GM12878 (cell line): ENCODE measurements around the gene SATB1. TPM values are rescaled to one million over a fixed set of nuclear protein-coding genes. Genes with fewer than 3 reads are reported as not detected.

Experiments used
- ATAC-seq: fragments of 200-7000 bp; cut with Tn5 transposase; 3 replicates; pipeline ENCODE4 v1.9.1; 2020; ENCODE audit warnings: mild to moderate bottlenecking, moderate library complexity
- BruUV-seq: library from RNA; stranded (reverse); fragments of 400-500 nt; replicated peaks from 2 replicates; lab custom pipeline; 2021; lab: Mats Ljungman, UMichigan
- CTCF ChIA-PET: fragments of 300-600 bp; sonication (Branson Sonifier 250); formaldehyde crosslinking; extraction: SDS; loops from one replicate; lab custom pipeline; 2021; ENCODE audit warnings: inconsistent platforms; lab: Yijun Ruan, JAX
- POLR2A ChIA-PET: fragments of 350-600 bp; formaldehyde crosslinking; extraction: SDS; loops from one replicate; lab custom pipeline; 2021; ENCODE audit warnings: inconsistent platforms; lab: Charles Lee
- RAD21 ChIA-PET: fragments of 300-600 bp; sonication (Branson Sonifier 250); formaldehyde crosslinking; loops from one replicate; lab custom pipeline; 2023; ENCODE audit warnings: antibody characterized with exemption; ENCODE audit not compliant: unreplicated experiment; lab: Charles Lee
- SMC1A ChIA-PET: fragments of 300-600 bp; sonication (Branson Sonifier 250); formaldehyde crosslinking; loops from one replicate; lab custom pipeline; 2023; ENCODE audit not compliant: unreplicated experiment, uncharacterized antibody; lab: Charles Lee
- DNase-seq: peaks from one replicate; pipeline ENCODE4 v3.0.0-alpha.2; 2011; ENCODE audit warnings: low read depth, low spot score
- FAIRE-seq: peaks from 3 replicates; lab custom pipeline; 2011; peaks lifted over from hg19 to GRCh38; lab: Jason Lieb, UNC
- H2AFZ ChIP-seq: 2 replicates; pipeline ENCODE4 v1.6.0; 2011; ENCODE audit warnings: low read depth, low read length, control low read depth; ENCODE audit not compliant: control insufficient read depth
- H3K27ac ChIP-seq: 2 replicates; pipeline ENCODE4 v1.5.1; 2011; ENCODE audit warnings: control low read depth; ENCODE audit not compliant: control insufficient read depth, insufficient read depth
- H3K27me3 ChIP-seq, 2 experiments: replicated peaks in 1 of 2; 2 replicates each; pipeline versions ENCODE4 v1.6.0 to v1.6.1; 2011; ENCODE audit warnings: low read length in 1 of 2; ENCODE audit not compliant: control insufficient read depth in 2 of 2, insufficient read depth in 2 of 2
- H3K36me3 ChIP-seq, 2 experiments: 2 replicates each; pipeline ENCODE4 v1.5.1; 2011; ENCODE audit warnings: low read length in 1 of 2; ENCODE audit not compliant: control insufficient read depth in 2 of 2, insufficient read depth in 2 of 2
- H3K4me1 ChIP-seq: 2 replicates; pipeline ENCODE4 v1.6.1; 2011; ENCODE audit warnings: mild to moderate bottlenecking, low read length, moderate library complexity, mixed read lengths; ENCODE audit not compliant: control insufficient read depth, insufficient read depth
- H3K4me2 ChIP-seq: 2 replicates; pipeline ENCODE4 v1.6.0; 2011; ENCODE audit warnings: control low read depth; ENCODE audit not compliant: control insufficient read depth, insufficient read depth
- H3K4me3 ChIP-seq: fragments of 200-600 bp; sonication (generic); 2 replicates; pipeline ENCODE4 v1.5.1; 2016
- H3K79me2 ChIP-seq: 2 replicates; pipeline ENCODE4 v1.6.0; 2011; ENCODE audit warnings: low read length; ENCODE audit not compliant: control insufficient read depth, insufficient read depth
- H3K9ac ChIP-seq: 2 replicates; pipeline ENCODE4 v1.8.0; 2011; ENCODE audit warnings: low read length, control low read depth, mixed read lengths; ENCODE audit not compliant: control insufficient read depth, insufficient read depth
- H3K9me3 ChIP-seq: replicated peaks from 3 replicates; pipeline ENCODE4 v1.5.1; 2011; ENCODE audit warnings: mild to moderate bottlenecking, low read length; ENCODE audit not compliant: control insufficient read depth, insufficient read depth
- H4K20me1 ChIP-seq: 2 replicates; pipeline ENCODE4 v1.6.0; 2011; ENCODE audit not compliant: control insufficient read depth, insufficient read depth
- BCL11A ChIP-seq: IDR thresholded peaks from 2 replicates; pipeline ENCODE4 v1.6.1; 2011; ENCODE audit warnings: low read depth, low read length
- EED ChIP-seq: sonication (generic); IDR thresholded peaks from 2 replicates; pipeline ENCODE4 v1.6.1; 2016; ENCODE audit warnings: antibody characterized with exemption, low read depth
- ELK1 ChIP-seq: IDR thresholded peaks from 2 replicates; pipeline ENCODE4 v1.6.1; 2012; ENCODE audit warnings: low read depth, low read length, improper control_type of control experiment
- ETV6 ChIP-seq, 2 experiments: fragments of 450-650 bp in 1 of 2; IDR thresholded peaks in 1 of 2; conservative IDR thresholded peaks in 1 of 2; 2 replicates each; pipeline ENCODE4 v1.6.1; 2014; ENCODE audit warnings: antibody characterized with exemption in 1 of 2, borderline replicate concordance in 1 of 2, low read depth in 1 of 2, mild to moderate bottlenecking in 1 of 2, moderate library complexity in 1 of 2
- FOXM1 ChIP-seq: IDR thresholded peaks from 2 replicates; pipeline ENCODE4 v1.6.1; 2012; ENCODE audit warnings: low read depth, mild to moderate bottlenecking, inconsistent platforms, low read length, moderate library complexity
- GABPA ChIP-seq: IDR thresholded peaks from 2 replicates; pipeline ENCODE4 v1.6.1; 2014; ENCODE audit warnings: antibody characterized with exemption, low read depth, mild to moderate bottlenecking, inconsistent platforms
- HDAC2 ChIP-seq: fragments of 200-600 bp; sonication (generic); IDR thresholded peaks from 2 replicates; pipeline ENCODE4 v1.6.1; 2017
- HSF1 ChIP-seq: fragments of 150-350 bp; IDR thresholded peaks from 2 replicates; pipeline ENCODE4 v1.6.1; 2014; ENCODE audit warnings: mild to moderate bottlenecking, low read depth, low read length
- JUNB ChIP-seq: IDR thresholded peaks from 2 replicates; pipeline ENCODE4 v1.6.1; 2016; ENCODE audit warnings: antibody characterized with exemption, mild to moderate bottlenecking
- KDM1A ChIP-seq: fragments of 200-600 bp; sonication (generic); IDR thresholded peaks from 2 replicates; pipeline ENCODE4 v1.6.1; 2016; ENCODE audit warnings: borderline replicate concordance
- PKNOX1 ChIP-seq: fragments of 450-650 bp; IDR thresholded peaks from 2 replicates; pipeline ENCODE4 v1.6.1; 2016; ENCODE audit warnings: mild to moderate bottlenecking
- RELA ChIP-seq: fragments of 450-650 bp; IDR thresholded peaks from 2 replicates; pipeline ENCODE4 v1.8.0; 2014; ENCODE audit warnings: borderline replicate concordance; ENCODE audit not compliant: partially characterized antibody
- SMARCA5 ChIP-seq: fragments of 450-650 bp; IDR thresholded peaks from 2 replicates; pipeline ENCODE4 v1.6.1; 2017; ENCODE audit warnings: mild to moderate bottlenecking
- SMC3 ChIP-seq: IDR thresholded peaks from 2 replicates; pipeline ENCODE4 v1.6.1; 2011; ENCODE audit warnings: low read length, improper control_type of control experiment, borderline replicate concordance
- SRF ChIP-seq, 2 experiments: IDR thresholded peaks; 2 replicates each; pipeline ENCODE4 v1.6.1; 2011; ENCODE audit warnings: low read depth in 2 of 2, low read length in 2 of 2, mild to moderate bottlenecking in 1 of 2, moderate library complexity in 1 of 2
- STAT1 ChIP-seq: fragments of 450-650 bp; conservative IDR thresholded peaks from 2 replicates; pipeline ENCODE4 v1.6.1; 2014; ENCODE audit warnings: antibody characterized with exemption, mild to moderate bottlenecking
- whole genome bisulfite sequencing: methylation state at CpG from one replicate; pipeline ENCODE4 v1.1.6; 2016; ENCODE audit warnings: low lambda C conversion rate; ENCODE audit not compliant: insufficient replicate concordance, insufficient coverage; ENCODE audit errors: missing lambda C conversion rate; 5-methylcytosine and 5-hydroxymethylcytosine counted together
- in situ Hi-C: fragments of 300-500 bp; cut with MboI; formaldehyde crosslinking; loops from 9 replicates; pipeline ENCODE4 v1.14.3; 2018; ENCODE audit warnings: mixed read lengths
- intact Hi-C: fragments of 100-400 bp; cut with micrococcal nuclease; formaldehyde crosslinking; loops from one replicate; pipeline ENCODE4 v1.14.2; 2022; ENCODE audit not compliant: unreplicated experiment
- polyA plus RNA-seq, 11 experiments: library from polyadenylated mRNA; depleted of rRNA in 4 of 11; unstranded in 6 of 11; stranded (reverse) in 5 of 11; fragments of >200 nt; fragmentation: Nextera tagmentation in 4 of 11; fragmentation: Illumina TruSeq in 1 of 11; extraction: Ambion mirVana in 4 of 11; extraction: Trizol in 1 of 11; gene quantifications; 1 replicate in 1 of 11; 2 replicates in 10 of 11; pipeline versions ENCODE4 v1.2.1 to v1.2.3, GENCODE V29; 2011 to 2016; ENCODE audit warnings: inconsistent platforms in 2 of 11, missing spikeins in 2 of 11, low read depth in 1 of 11
- total RNA-seq, 4 experiments: library from RNA; depleted of rRNA in 3 of 4; stranded (reverse); fragments of >200 nt in 3 of 4; fragmentation: Illumina TruSeq in 1 of 4; extraction: Trizol in 1 of 4; gene quantifications; 2 replicates each; pipeline versions ENCODE4 v1.2.1 to v1.2.3, GENCODE V29; 2013 to 2021
- TF ChIP-seq, protein P1 (sequence below): fragments of 450-650 bp; IDR thresholded peaks from 2 replicates; pipeline ENCODE4 v1.6.1; 2016; ENCODE audit warnings: mild to moderate bottlenecking, moderate library complexity, borderline replicate concordance

SATB1 gene
- total and polyA plus RNA-seq, 10 of the 15 experiments (the other 5 are each of a cell fraction or from before 2014, with no cell fraction given) = 0.01 to 0.72 (median 0.07) TPM; not detected in 4

DNA sequence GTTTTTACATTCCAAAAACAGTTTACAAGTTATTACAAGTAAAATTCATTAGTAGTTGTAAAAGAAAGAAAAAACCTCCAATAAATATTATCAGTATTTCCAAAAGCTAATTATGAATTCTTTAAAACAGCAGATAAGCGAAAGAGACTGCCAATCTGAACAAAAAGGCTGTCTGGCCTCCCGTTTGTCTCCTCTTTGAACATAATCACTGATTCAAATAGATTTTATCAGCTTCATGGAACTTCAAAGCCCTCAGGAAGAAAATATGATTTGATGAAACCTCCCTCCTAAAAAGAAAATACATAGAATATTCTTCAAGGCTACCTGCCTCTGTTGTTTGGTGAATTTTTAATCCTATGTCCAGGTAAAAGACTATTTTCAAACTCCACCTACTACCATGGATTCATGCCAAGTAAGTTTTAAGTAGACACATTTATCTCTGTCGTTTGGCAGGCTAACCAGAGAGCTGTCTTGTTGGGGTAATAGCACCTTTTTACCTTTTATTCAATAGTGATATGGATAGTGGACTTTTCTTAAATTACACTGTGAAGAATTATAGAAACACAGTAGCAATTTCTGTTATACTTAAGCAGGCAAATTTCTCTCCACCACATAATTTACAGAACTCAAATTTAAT, 35.0 kb downstream of the SATB1 start:
- no peak for FAIRE-seq
- DNase-seq = no peak
- H3K9me3 ChIP-seq = no peaks in the 10 kb centered on the region
- ChIA-PET CTCF (interaction anchor here (0.9 to 2.9 kb wide), 8 partner anchors 8 to 495 kb away, joined by 3 to 17 read pairs (median 8); no protein-coding TSS in a partner anchor), SMC1A (interaction anchor here (1.1 to 1.9 kb wide), 3 partner anchors 264 to 494 kb away, joined by 3 to 4 read pairs (median 4); no protein-coding TSS in a partner anchor), POLR2A (no interaction called here), RAD21 (interaction anchor here (1.6 kb wide), 1 partner anchor 368 kb away, joined by 3 read pairs; no protein-coding TSS in a partner anchor)
- H2AFZ ChIP-seq = no peak overlapping the region
- in situ Hi-C loops = no loop called here
- no TSS peak for BruUV-seq
- no peaks in the 10 kb centered on the region for H3K36me3 ChIP-seq
- H3K4me1 ChIP-seq = no peaks in the 10 kb centered on the region
- 0% methylated on average over 3 of the region's 3 CpGs for WGBS
- H3K4me2 ChIP-seq = no peak overlapping the region
- H3K4me3 ChIP-seq = no peak overlapping the region
- no peaks in the 10 kb centered on the region for H3K27me3 ChIP-seq
- no peak overlapping the region for H3K9ac ChIP-seq
- no peaks in the 10 kb centered on the region for H3K79me2 ChIP-seq
- no peak for ATAC-seq
- H3K27ac ChIP-seq = no peak overlapping the region
- H4K20me1 ChIP-seq = no peaks in the 10 kb centered on the region
- intact Hi-C loops = no loop called here
- no peak for TF ChIP-seq SMC3
- no peak for TF ChIP-seq SMARCA5
- no peak for TF ChIP-seq ELK1
- TF ChIP-seq RELA = no peak
- no peak for TF ChIP-seq EED
- TF ChIP-seq KDM1A = no peak
- no peak for TF ChIP-seq ETV6 (conservative IDR thresholded peaks at IDR 0.05 in 1 of 2, IDR thresholded peaks at IDR 0.05 in 1 of 2; ENCODE audit: borderline replicate concordance in 1 of 2, low read depth in 1 of 2)
- TF ChIP-seq HDAC2 = no peak
- TF ChIP-seq HSF1 = no peak
- no peak for TF ChIP-seq JUNB
- no peak for TF ChIP-seq BCL11A
- TF ChIP-seq STAT1 = no peak
- no peak for TF ChIP-seq SRF (IDR thresholded peaks at IDR 0.05; ENCODE audit: low read depth in 2 of 2, low read length in 2 of 2)
- TF ChIP-seq FOXM1 = no peak
- TF ChIP-seq, protein P1, sequence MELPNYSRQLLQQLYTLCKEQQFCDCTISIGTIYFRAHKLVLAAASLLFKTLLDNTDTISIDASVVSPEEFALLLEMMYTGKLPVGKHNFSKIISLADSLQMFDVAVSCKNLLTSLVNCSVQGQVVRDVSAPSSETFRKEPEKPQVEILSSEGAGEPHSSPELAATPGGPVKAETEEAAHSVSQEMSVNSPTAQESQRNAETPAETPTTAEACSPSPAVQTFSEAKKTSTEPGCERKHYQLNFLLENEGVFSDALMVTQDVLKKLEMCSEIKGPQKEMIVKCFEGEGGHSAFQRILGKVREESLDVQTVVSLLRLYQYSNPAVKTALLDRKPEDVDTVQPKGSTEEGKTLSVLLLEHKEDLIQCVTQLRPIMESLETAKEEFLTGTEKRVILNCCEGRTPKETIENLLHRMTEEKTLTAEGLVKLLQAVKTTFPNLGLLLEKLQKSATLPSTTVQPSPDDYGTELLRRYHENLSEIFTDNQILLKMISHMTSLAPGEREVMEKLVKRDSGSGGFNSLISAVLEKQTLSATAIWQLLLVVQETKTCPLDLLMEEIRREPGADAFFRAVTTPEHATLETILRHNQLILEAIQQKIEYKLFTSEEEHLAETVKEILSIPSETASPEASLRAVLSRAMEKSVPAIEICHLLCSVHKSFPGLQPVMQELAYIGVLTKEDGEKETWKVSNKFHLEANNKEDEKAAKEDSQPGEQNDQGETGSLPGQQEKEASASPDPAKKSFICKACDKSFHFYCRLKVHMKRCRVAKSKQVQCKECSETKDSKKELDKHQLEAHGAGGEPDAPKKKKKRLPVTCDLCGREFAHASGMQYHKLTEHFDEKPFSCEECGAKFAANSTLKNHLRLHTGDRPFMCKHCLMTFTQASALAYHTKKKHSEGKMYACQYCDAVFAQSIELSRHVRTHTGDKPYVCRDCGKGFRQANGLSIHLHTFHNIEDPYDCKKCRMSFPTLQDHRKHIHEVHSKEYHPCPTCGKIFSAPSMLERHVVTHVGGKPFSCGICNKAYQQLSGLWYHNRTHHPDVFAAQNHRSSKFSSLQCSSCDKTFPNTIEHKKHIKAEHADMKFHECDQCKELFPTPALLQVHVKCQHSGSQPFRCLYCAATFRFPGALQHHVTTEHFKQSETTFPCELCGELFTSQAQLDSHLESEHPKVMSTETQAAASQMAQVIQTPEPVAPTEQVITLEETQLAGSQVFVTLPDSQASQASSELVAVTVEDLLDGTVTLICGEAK = no peak
- no peak for TF ChIP-seq GABPA
- no peak for TF ChIP-seq PKNOX1
